ENCODE data around the gene DEFB124.
"Not testable (repeated sequence)": the region's sequence is repeated elsewhere in the genome, so short reads cannot be mapped to it uniquely, and the experiment has no call there.

The DEFB124 gene

DNA sequence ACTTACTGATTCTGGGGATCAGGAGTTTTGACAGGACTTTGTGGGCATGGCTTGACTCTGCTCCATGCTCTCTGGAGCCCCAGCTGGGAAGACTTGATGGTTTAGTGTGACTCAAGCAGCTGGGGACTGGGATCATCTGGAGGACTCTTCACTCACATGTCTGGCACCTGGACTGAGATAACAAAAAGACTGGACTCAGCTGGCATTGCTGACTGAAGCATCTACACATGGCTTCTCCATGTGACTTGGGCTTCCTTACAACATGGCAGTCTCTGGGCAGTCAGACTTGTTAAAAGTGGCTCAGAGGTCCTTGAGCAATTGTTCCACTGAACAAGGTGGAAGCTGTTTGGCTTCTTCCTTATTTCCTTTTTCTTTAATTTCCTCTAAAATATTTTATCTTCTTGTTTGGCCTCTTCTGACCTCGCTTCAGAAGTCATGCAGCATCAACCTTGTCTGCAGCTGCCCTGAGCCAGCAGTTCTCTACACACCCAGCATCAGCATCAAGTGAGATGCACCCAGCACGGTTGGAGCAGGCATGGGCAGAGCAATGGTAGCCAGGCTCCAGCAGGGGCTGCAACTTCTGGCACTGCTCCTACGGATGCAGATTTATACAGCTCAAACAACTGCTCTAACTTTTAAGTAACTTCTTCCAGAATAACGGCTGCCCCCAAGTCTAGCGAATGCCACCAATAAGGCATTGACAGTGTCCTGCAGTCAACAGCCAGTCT is 33.8 kb upstream of the DEFB124 start:
- H3K27me3 ChIP-seq (ENCODE audit: low read length): no peaks in the 10 kb centered on the region
- TF ChIP-seq, protein P1, sequence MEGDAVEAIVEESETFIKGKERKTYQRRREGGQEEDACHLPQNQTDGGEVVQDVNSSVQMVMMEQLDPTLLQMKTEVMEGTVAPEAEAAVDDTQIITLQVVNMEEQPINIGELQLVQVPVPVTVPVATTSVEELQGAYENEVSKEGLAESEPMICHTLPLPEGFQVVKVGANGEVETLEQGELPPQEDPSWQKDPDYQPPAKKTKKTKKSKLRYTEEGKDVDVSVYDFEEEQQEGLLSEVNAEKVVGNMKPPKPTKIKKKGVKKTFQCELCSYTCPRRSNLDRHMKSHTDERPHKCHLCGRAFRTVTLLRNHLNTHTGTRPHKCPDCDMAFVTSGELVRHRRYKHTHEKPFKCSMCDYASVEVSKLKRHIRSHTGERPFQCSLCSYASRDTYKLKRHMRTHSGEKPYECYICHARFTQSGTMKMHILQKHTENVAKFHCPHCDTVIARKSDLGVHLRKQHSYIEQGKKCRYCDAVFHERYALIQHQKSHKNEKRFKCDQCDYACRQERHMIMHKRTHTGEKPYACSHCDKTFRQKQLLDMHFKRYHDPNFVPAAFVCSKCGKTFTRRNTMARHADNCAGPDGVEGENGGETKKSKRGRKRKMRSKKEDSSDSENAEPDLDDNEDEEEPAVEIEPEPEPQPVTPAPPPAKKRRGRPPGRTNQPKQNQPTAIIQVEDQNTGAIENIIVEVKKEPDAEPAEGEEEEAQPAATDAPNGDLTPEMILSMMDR (IDR thresholded peaks at IDR 0.05; ENCODE audit: insufficient read depth, low read length, poor library complexity, severe bottlenecking): no peak
- TF ChIP-seq EZH2phosphoT487 (conservative IDR thresholded peaks at IDR 0.05; ENCODE audit: low read length): no peak
- H3K79me2 ChIP-seq (ENCODE audit: insufficient read depth, low read length): no peaks in the 10 kb centered on the region
- no peaks in the 10 kb centered on the region for H3K36me3 ChIP-seq (ENCODE audit: low read length)
- H3K4me3 ChIP-seq (ENCODE audit: insufficient read depth, low read length, poor library complexity, severe bottlenecking): no peak overlapping the region
- H3K9me2 ChIP-seq (replicated peaks; ENCODE audit: insufficient read depth, low read length): no peaks in the 10 kb centered on the region
- no peak overlapping the region for H3K27ac ChIP-seq (ENCODE audit: low read depth, low read length)
- H3F3A ChIP-seq (ENCODE audit: insufficient read depth): no peaks in the 10 kb centered on the region
- H3K9ac ChIP-seq (ENCODE audit: low read length): no peak overlapping the region
- H3K4me2 ChIP-seq (ENCODE audit: low read depth, low read length, poor library complexity, severe bottlenecking): no peak overlapping the region
- H4K20me1 ChIP-seq (ENCODE audit: low read depth, low read length): no peaks in the 10 kb centered on the region
- no peak overlapping the region for H2AFZ ChIP-seq (ENCODE audit: low read depth, low read length, severe bottlenecking)
- no peaks in the 10 kb centered on the region for H3K9me3 ChIP-seq (ENCODE audit: insufficient read depth, low read length)

DNA sequence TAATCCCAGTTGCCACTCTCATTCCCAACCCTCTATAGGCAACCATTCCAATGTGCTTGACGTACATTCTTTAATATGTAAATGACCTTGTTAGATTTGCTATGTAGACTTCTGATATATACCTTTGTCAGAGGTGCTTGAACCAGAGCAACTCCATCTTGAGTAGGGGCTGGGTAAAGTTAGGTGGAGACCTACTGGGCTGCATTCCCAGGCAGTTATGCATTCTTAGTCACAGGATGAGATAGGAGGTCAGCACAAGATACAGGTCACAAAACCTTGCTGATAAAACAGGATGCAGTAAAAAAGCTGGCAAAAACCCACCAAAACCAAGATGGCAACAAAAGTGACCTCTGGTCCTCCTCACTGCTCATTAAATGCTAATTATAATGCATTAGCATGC is 31.0 kb upstream of the DEFB124 start:
- no peaks in the 10 kb centered on the region for H3F3A ChIP-seq (ENCODE audit: insufficient read depth)
- no peaks in the 10 kb centered on the region for H3K27me3 ChIP-seq (ENCODE audit: low read length)
- H3K9me2 ChIP-seq (replicated peaks; ENCODE audit: insufficient read depth, low read length): no peaks in the 10 kb centered on the region
- TF ChIP-seq, protein P1 (IDR thresholded peaks at IDR 0.05; ENCODE audit: insufficient read depth, low read length, poor library complexity, severe bottlenecking): no peak
- no peak for TF ChIP-seq EZH2phosphoT487 (conservative IDR thresholded peaks at IDR 0.05; ENCODE audit: low read length)
- H3K9me3 ChIP-seq (ENCODE audit: insufficient read depth, low read length): no peaks in the 10 kb centered on the region
- H4K20me1 ChIP-seq (ENCODE audit: low read depth, low read length): no peaks in the 10 kb centered on the region
- no peak overlapping the region for H3K9ac ChIP-seq (ENCODE audit: low read length)
- no peak overlapping the region for H3K27ac ChIP-seq (ENCODE audit: low read depth, low read length)
- H3K4me2 ChIP-seq (ENCODE audit: low read depth, low read length, poor library complexity, severe bottlenecking): no peak overlapping the region
- no peaks in the 10 kb centered on the region for H3K36me3 ChIP-seq (ENCODE audit: low read length)
- H3K4me3 ChIP-seq (ENCODE audit: insufficient read depth, low read length, poor library complexity, severe bottlenecking): no peak overlapping the region
- no peaks in the 10 kb centered on the region for H3K79me2 ChIP-seq (ENCODE audit: insufficient read depth, low read length)
- no peak overlapping the region for H2AFZ ChIP-seq (ENCODE audit: low read depth, low read length, severe bottlenecking)

DNA sequence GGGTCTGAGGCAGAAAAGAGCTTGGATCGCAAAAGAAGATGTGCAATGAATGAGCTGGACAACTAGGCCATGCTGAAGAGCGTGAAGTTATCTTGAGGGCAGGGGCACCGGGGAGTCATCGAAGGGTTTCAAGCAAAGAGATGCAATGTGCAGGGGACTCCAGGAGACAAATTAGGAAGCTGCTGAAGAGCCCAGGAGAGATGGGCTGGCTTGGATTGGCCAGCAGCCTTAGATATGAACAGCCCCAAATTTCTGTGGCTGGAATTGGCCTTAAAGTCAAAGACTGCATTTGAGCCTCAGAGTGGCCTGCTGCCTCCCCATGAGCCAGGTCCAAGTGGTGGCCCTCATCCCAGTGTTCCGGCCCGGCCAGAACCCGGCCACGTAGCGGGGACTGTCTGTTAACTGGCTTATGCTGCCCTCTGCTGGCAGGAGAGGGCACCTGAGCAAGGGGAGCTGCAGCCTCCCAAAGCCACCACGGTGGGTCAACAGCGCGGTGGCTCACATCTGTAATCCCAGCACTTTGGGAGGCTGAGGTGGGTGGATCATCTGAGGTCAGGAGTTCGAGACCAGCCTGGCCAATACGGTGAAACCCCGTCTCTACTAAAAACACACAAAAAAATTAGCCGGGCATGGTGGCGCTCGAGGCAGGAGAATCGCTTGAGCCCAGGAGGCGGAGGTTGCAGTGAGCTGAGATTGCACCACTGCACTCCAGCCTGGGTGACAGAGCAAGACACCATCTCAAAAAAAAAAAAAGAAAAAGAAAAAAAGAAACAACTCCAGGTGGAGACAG is 28.2 kb upstream of the DEFB124 start:
- H2AFZ ChIP-seq (ENCODE audit: low read depth, low read length, severe bottlenecking); H3K9me2 ChIP-seq (replicated peaks; ENCODE audit: insufficient read depth, low read length); H3K9me3 ChIP-seq (ENCODE audit: insufficient read depth, low read length); H3K4me2 ChIP-seq (ENCODE audit: low read depth, low read length, poor library complexity, severe bottlenecking); H3K9ac ChIP-seq (ENCODE audit: low read length); H3K36me3 ChIP-seq (ENCODE audit: low read length); H3K4me3 ChIP-seq (ENCODE audit: insufficient read depth, low read length, poor library complexity, severe bottlenecking); H4K20me1 ChIP-seq (ENCODE audit: low read depth, low read length); H3K79me2 ChIP-seq (ENCODE audit: insufficient read depth, low read length); H3K27ac ChIP-seq (ENCODE audit: low read depth, low read length); H3K27me3 ChIP-seq (ENCODE audit: low read length); H3F3A ChIP-seq (ENCODE audit: insufficient read depth): not testable (repeated sequence)
- TF ChIP-seq, protein P1 (IDR thresholded peaks at IDR 0.05; ENCODE audit: insufficient read depth, low read length, poor library complexity, severe bottlenecking): peak; percentile 82
